Superior temporal gyrus (tissue), 1 donor: ENCODE data around the gene TCP11L2.

Experiments
- DNase-seq: peaks from one replicate; pipeline ENCODE4 v3.0.0-alpha.2; 2016; ENCODE audit errors: extremely low spot score

Gene TCP11L2

DNA sequence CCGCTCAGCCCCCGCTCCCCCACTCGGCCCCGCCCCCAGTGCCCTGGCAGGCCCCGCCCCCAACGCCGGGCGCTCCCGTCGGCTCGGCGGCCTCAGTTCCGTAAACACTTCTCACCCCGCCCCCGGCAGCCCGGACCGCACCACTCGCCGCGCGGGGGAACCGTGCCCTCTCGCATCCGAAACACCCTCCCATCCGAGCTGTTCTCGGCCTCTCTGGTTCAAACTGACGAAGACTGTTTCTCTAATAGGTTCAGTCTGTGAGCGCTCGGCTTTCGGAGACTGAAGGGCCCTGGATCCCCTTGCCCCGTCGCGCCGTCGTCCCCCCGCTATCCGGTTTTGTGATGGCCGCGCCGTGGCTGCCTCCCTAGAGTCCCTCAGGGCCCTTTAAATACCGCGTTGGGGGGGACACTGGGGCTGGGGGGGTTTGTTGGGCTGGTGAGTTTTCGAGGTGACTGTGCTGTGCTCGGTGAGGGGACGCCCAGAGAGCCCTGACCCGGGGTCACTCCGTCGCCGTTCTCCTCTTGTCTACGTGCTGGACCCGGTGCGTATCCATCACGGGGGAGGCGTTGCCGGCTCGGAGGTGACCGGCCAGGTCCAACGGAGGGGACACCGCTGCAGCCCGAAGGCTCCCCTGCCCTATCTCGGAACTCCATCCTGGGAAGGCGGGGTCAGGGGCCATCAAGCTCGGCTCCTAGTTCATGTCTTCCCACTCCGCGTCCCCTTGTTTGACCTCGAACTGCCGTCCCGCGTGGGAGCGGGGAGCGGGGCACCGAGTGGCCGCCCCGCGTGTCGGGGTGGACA lies at the start of gene TCP11L2:
Gene TCP11L2 (plus strand): TSS at position 333 of the 801 bp plus-strand sequence. CDS start 8,343 bp downstream, outside the sequence.
- peak; percentile 90 for DNase-seq

DNA sequence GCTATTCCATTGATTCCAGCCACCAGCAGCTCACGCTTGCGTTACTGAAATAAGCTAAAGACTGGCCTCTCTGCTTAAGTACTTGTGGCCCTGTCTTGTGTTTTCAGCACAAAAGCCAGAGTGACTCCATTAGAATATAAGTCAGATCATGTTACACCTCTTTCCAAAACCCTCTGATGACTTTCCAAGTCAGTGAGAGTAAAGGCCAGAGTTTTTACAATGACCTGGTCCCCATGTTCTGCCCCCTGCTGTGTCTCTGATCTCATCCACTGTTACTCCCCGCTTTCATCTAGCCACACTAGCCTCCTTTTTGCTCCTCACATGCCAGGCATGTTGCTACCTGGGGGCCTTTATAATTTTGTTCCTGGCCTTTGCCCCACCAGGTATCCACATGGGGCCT lies 47.8 kb upstream of the TCP11L2 start:
- DNase-seq: no peak

DNA sequence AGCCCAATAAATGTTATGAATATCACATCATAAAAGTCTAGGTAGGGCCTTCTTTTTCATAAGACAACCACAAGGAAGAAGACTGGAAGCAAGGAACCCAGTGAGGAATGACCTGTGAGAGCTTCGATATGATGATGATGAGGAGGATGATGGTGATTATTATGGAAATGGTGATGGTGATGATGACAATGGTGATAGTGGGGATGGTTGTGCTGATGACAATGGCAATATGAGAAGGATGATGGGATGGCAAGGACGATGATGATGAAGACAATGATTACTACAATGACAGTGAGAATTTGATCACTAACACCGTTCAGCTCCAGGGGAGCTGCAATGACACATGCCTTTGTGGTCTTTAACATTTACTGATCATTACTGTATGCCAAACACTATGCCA lies 47.0 kb upstream of the TCP11L2 start:
- no peak for DNase-seq

DNA sequence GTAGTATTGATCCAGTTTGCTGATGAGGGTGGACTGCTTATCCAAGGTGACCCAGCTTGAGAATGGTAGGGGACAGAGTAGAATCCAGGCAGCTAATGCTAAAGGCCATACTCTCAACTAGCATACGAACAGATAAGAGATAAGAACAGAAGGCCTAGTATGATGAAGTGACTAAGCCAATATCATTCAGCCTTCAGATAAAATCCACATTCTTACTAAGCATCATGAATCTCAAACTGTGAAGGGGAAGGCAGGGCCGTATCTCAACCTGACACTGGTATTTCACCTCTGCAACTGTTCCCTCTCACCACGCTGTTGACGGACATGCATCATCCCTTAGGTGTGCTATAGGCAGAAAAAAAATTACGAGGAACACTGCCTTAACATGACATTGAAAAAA lies 46.6 kb upstream of the TCP11L2 start:
- no peak for DNase-seq

DNA sequence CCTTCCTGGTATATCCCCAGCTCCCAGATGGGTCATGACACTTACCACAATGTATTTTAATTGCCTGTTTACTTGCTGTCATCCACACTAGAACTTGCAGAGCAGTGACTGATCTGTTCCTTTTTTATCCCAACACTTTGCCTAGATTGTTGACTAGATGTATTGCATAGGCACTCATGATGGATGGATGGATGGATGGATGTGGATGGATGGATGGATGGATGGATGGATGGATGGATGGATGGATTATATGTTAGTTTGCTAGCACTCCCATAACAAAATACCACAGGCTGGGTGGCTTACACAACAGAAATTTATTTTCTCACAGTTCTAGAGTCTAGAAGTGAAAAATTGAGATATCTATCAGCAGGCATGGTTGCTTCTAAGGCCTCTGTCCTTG lies 46.0 kb upstream of the TCP11L2 start:
- no peak for DNase-seq

DNA sequence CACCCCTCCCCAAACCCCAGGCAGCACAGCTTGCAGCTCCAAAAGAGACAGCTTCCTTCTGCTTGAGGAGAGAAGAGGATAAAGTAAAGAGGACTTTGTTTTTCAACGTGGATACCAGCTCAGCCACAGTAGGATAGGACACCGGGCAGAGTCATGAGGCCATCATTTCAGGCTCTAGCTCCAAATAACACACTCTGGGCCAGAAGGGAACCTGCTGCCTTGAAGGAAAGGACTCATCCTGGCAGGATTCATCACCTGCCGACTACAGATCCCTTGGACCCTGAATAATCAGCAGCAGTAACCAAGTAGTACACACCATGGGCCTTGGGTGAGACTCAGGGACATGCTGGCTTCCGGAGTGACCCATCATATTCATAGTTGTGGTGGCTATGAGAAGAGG lies 44.3 kb upstream of the TCP11L2 start:
- DNase-seq: no peak

DNA sequence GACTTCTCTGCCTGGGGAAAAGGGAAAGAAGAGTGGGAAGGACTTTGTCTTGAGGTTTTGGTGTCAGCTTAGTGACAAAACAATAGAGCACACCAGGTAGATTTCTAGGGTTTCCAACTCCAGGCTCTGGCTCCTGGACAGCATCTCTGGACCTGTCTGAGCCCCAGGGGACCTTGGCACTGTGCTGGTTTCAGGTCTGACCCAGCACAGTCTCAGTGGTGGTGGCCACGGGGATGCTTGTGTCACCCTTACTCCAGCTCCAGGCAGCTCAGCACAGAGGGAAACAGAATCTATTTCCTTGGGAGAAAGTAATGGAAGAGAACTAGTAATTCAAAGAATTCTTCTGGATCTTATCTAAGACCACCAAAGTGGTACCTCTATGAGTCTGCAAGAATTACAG lies 43.6 kb upstream of the TCP11L2 start:
- no peak for DNase-seq

DNA sequence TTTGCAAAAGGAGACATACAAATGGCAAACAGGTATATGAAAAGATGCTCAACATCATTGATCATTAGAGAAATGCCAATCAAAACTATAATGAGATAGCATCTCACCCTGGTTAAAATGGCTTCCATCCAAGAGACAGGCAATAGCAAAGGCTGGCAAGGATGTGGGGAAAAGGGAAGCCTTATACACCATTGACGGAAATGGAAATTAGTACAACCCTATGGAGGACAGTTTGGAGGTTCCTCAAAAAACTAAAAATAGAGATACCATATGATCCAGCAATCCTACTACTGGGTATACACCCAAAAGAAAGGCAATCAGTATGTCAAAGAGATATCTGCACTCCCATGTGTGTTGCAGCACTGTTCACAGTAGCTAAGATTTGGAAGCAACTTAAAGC lies 37.4 kb upstream of the TCP11L2 start:
- DNase-seq: no peak

DNA sequence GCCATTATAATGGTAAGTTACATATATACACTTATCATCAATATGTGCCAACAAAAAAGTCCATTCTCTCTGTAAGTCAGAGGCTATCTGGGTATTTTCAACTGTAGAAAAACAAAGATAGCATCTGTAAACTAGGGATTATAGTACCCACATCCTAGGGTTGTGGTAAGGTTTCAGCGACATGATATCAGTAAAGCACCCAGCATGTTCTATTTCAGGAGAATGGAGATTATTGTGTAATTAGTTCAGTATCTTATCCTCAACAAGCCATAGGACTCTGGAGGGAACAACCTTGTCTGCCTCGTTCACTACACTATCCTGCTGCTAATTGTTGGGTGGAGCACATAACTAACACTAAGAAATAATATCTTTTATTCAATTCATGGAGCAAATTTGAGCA lies 35.0 kb upstream of the TCP11L2 start:
- no peak for DNase-seq

DNA sequence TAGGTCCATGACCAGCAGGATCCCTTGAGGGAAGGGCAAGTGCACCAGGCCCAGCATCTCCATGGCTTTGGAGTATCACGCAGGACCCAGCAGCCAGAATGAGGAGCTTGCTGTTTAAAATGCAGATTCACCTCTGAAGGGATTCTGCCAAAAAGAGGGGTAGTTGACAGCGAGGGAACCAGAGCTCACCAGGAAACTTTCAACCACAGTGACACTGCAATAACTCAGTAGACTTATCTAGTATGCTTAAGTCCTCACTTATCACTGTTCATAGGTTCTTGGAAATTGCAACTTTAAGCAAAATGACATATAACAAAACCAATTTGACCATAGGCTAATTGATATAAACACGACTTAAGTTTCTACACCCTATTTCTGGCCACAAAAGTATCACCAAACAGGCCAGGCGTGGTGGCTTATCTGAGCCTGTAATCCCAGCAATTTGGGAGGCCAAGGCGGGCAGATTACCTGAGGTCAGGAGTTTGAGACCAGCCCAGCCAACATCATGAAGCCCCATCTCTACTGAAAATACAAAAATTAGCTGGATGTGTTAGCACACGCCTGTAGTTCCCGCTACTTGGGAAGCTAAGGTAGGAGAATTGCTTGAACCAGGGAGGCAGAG lies 33.3 kb upstream of the TCP11L2 start:
- no peak for DNase-seq

DNA sequence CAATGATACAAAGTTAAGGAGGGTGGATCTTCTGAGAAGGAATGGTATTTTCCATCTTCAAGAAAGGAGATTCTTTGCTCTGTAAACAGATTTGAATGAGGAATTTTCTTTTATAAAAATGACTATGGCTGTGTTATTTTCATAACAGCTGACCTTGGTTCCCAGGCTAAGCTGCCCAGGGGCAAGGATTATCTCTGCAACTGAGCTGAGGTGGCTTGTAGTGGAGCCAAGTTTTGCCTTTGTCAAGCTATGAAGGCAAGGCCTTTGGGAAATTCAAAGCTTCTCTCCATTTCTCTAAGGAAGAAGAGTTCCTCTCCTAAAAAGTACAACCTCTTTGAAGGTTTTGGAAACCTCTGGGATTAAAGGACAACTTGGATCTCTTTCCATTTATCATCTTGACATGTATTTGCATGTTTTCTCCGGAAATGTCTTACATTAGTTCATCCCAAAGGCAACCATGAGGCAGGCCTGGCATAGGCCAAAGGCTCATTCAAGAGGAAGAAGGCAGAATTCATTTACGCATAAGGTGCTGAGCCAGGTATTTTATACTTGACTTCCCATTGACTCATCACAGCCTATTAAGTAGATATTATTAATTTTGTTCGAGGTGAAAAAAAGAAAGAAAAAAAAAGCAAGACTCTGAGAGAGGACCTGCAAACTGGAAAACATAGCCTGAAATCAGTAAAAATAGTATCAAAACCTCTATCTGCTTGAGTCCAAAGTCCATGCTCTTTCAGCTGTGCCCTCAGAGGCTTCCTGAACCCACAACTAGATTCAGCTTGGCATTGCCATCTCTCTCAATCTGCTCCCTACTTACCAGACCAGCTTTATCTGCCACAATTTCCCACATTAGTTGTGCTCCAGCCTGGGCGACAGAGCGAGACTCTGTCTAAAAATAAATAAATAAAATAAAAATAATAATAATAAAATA lies 30.7 kb upstream of the TCP11L2 start:
- DNase-seq: no peak

DNA sequence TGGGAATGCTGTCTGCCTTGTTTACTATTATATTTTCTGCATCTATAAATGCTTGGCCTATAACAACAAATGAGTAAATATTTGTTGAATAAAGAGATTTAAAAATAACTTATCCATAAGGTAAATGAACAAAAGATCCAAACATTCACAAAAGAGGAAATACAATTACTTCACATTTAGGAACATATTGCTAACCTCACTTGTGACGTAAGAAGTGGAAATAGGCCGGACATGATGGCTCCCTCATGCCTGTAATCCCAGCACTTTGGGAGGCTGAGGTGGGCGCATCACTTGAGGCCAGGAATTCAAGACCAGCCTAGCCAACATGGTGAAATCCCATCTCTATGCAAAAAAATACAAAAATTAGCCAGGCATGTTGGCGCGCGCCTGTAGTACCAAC lies 29.0 kb upstream of the TCP11L2 start:
- no peak for DNase-seq

DNA sequence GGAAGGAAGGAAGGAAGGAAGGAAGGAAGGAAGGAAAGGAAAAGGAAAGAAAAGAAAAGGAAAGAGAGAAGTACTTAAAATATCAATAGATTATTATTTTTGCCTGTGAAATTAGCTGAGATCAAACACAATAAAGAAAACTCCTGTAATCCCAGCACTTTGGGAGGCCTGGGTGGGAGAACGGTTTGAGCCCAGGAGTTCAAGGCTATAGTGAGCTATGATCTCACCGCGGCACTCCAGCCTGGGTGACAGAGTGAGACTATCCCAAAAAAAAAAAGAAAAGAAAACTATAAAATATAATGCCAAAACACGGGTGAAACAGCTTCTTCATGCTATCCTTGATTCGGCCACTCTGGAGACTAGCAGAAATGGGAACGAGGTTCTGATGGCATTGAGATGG lies 28.5 kb upstream of the TCP11L2 start:
- no peak for DNase-seq

DNA sequence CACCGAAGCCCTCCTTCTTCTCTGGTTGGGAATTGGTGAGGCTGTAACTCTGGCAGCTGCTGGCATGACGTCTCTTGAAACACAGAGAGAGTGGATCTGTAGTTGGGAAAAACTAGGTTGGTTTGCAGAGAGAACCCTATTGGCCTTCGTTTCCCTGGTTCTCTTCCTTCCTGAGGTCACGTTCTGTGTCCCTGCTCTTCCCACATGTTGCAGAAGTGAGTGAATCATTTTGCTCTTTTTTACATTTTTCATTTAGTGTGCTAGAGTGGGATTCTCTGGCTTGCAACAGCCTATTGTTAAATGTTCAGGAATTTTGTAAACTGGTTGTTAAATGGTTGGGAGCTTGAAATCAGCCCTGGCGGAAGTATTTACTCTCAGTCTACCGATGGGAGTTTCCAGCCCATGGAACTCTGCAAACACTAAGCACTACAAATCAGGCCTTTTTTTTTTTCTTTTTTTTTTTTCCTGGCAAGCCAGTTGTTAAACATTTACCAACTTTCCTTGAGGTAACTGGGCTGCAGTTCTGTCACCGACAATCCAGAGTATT lies 27.9 kb upstream of the TCP11L2 start:
- DNase-seq: no peak

DNA sequence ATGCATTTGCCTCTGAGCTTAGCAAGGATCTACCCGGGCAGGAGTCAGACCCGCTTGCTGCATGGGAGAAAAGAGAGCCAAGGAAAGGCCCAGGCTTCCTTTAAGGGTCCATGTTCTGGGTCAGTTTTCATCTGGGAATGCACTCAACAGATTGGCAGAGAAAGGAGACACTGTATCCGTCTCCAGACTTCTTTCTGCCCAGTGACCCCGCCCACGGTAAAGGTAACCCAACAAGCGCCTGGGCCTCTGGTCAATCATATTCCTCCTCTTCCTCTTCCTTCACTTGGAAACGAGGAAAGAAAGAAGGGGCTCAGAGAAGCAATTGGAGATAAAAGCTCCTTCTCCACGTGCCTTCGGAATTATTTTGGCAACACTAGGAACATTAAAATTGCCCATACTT lies 27.1 kb upstream of the TCP11L2 start:
- no peak for DNase-seq

DNA sequence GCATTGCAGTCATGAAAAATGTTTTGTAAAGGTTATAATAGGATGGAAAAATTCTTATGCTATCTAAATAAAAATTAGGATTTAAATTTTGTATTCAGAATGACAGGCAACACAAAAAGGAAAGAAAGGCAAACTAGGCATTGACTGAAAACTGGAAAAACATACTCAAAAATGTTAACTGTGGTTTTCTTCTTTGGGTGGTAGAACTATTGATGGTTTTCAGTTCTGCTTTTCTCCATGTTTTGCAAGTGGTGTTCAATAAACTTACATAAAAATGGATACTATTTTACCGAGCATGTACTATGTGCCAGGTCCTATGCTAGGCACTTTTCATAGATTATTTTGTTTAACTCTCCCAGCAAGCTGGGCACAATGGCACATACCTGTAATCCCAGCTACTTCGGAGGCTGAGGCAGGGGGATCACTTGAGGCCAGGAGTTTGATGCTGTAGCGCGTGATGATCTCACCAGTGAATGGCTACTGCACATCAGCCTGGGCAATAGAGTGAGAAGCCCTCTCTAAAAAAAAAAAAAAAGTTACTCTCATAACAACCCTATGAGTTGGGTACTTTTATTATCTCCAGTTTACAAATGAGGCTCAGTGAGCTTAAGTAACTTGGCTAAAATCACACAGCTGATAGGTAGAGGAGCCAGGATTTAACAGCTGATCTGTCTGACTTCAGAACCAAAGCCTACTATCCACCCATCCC lies 26.3 kb upstream of the TCP11L2 start:
- no peak for DNase-seq

DNA sequence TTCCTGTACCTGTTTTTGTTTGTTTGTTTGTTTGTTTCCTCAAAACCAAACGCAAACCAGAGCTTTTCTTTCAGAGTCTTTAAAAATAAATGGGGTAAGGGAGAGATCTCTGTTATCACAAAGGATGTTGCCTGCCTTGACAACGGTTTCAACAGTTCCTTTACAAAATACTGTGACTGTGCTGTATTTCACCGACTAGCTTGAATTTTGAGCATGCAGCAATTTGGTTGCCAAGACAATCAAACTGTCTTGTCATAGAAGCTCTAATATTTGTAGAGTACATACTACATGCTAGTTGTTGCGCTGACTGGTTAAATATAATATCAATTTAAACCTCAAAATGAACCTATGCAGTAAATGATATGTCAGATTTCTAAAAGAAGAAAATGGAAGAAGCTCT lies 22.4 kb upstream of the TCP11L2 start:
- no peak for DNase-seq

DNA sequence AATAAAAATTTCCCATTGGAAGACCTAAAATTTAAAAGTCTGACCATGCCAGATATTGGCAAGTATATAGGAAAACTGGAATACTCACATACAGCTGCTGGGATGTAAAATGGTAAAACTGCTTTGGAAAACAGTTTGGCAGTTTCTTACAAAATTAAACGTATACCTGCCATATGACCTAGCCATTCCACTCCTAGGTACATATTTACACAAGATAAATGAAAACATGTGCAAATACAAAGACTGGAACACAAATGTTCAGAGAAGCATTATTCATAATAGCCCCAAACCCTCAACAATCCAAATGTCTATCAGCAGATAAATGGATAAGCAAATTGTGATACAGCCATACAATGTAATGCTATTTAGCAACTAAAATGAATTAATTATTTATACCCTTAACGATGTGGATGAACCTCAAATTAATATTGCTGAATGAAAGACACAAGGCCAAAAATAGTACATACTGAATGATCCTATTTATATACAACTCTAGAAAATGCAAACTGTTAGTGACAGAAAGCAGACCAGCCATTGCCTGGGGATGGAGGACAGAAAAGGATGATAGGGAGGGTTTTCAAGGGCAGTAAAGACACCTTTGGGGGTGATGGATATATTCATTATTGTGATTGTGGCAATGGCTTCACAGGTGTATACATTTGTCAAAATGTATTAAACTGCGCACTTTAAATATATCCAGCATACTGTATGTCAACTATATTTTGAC lies 21.3 kb upstream of the TCP11L2 start:
- DNase-seq: no peak

DNA sequence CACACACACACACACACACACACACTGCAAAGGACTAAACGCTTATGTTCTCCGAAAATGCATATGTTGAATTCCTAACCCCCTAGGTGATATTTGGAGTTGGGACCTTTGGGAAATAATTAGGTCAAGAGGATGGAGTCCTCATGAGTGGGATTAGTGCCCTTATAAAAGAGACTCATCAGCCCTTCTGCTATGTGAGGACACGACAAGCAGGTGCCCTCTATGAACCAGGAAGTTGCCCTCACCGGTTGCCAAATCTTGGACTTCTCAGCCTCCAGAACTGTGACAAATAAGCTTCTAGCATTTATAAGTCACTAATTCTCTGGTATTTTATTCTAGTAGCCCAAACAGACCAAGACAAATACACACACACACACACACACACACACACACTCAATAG lies 20.7 kb upstream of the TCP11L2 start:
- no peak for DNase-seq

DNA sequence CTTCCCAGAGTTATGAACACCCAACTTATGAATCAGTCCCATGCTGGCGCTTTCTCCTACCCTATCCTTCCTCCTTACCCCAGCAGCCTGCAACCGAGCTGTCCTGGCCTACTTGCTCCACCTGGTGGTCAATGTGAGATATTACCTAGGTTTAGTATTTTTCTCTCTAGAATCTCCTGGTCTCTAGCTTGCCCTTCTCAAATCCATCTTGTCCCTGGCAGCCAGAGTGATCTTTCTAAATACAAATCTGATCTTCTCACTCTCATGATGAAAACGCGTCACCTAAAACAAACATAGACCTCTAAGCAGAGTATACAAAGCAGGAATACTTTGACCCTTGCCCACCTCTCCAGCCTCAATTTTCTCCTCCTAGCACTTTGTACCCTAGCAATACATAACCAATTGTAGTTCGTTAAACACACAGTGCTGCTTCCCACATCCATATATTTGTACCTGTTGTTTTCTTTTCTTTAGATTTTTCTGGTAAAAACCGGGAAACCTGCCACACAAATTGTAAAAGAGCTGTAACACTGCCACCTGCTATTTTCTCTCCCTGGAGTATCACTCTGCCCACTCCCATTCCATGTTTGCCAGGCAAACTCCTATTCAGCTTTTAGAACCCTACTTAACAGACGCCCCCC lies 20.0 kb upstream of the TCP11L2 start:
- no peak for DNase-seq
